ENCODE data around the gene GBF1.
A peak's percentile ranks its signal among the peaks of the same experiment; 100 is the strongest.

Gene GBF1

DNA sequence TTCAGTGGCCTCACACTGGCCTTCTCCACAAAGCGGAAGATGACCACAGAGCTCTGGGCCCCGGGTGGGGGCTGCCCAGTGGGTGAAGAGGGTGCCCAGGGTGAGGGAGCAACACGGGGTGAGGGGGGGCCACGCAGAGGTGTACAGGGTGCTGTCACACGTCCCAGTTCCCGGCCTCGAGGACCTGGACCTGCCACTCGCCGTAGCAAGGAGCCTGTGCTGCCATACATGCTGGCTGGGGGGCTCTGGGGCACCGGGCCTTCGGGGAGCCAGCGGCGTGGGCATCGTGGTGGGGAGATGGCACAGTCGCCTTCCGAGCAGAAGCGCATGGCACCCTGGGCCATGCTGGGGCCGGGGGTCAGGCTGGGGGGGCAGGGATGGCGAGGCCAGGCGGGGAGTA is 171.4 kb downstream of the GBF1 start:
- DNase-seq (ENCODE audit: low read depth, low spot score): no peak
- no peak overlapping the region for H3K27ac ChIP-seq

- H3K27ac ChIP-seq: no peak within 1 kb of the TSS
- no peak for DNase-seq (ENCODE audit: low read depth, low spot score)
Observed at GRCh38 chr10:102418622-102419268, 173.4 kb downstream of the GBF1 start, which contains the start of gene PSD. TSS of gene PSD (minus strand) at chr10:102418785. CDS start at chr10:102417038, 1,747 bp downstream.

- no peak for DNase-seq (ENCODE audit: low read depth, low spot score)
- peak overlapping the region; percentile 87 for H3K27ac ChIP-seq
Observed at GRCh38 chr10:102419269-102420180, 174.2 kb downstream of the GBF1 start.

- DNase-seq (ENCODE audit: low read depth, low spot score): no peak
- H3K27ac ChIP-seq: peak overlapping the region; percentile 87
Observed at GRCh38 chr10:102420181-102420713, 174.9 kb downstream of the GBF1 start.

GRCh38 chr10:102420714-102421506 is 175.6 kb downstream of the GBF1 start, which contains the start of gene FBXL15:
TSS of gene FBXL15 (plus strand) at chr10:102420836. CDS start at chr10:102421130, 294 bp downstream.
- DNase-seq (ENCODE audit: low read depth, low spot score): peak; percentile 73
- peak within 1 kb of the TSS; percentile 87 for H3K27ac ChIP-seq

DNA sequence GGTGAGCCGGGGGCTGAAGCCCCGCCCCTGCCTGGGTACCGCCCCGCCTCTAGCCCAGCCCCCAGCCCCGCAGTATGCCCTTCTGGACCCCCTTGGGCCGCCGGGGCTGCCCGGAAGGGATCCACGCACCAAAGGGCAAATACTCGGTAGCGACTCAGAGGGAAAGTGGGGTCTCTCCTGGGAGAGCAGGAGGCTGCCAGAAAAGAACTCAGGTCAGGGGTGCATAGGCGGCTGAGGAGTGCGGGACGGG is 176.1 kb downstream of the GBF1 start:
- DNase-seq (ENCODE audit: low read depth, low spot score): no peak
- H3K27ac ChIP-seq: peak overlapping the region; percentile 87

DNA sequence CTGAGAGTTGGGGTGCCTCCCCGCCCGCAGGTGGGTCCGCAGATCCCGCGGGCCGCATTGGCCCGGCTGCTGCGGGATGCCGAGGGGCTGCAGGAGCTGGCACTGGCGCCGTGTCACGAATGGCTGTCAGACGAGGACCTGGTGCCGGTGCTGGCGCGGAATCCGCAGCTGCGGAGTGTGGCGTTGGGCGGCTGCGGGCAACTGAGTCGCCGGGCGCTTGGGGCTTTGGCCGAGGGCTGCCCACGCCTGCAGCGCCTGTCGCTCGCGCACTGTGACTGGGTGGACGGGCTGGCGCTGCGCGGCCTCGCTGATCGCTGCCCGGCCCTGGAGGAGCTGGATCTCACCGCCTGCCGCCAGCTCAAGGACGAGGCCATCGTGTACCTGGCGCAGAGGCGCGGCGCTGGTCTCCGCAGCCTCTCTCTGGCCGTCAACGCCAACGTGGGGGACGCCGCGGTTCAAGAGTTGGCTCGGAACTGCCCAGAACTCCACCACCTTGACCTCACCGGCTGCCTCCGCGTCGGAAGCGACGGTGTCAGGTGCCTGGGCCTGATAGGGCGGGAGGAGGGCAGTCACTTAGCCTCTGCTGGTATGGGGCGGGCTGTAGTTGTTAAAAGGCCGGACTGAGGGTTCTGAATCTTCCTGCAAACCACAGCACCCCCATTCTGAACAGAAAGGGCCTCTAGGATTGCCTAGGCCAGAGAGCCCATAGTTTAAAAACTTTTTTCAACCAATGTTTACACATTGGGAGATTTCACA is 176.6 kb downstream of the GBF1 start:
- peak overlapping the region; percentile 87 for H3K27ac ChIP-seq
- no peak for DNase-seq (ENCODE audit: low read depth, low spot score)

GRCh38 chr10:102422545-102423129 is 177.3 kb downstream of the GBF1 start:
- DNase-seq (ENCODE audit: low read depth, low spot score): peak; percentile 20
- peak overlapping the region; percentile 87 for H3K27ac ChIP-seq

DNA sequence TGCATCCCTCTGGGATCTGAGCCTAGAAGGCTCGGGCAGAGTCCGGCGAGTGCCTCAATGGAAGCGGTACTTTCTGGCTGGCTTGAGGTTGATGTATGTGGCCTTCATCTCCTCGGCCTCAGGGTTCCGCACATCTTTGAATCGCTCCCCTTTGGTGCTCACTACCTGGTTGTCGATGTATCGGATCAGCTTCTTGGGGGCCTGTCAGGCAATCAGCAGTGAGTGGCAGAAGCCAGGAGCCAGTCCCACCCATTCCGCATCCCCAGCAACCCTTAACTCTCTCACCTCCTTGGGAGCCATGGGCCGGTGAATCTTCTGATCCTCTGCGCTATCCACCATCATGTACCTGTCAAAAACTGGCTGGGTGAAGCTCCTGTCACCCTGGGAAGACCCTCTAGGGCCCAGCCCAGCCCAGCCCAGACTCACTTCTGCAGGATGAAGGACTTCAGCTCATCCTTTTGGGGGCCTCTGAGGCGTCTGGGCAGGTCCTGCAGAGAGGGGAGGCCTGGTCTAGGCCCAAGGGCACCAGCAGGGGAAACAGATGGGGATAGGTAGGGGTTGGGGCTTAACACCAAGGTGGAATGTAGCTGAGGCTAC is 178.1 kb downstream of the GBF1 start:
- no peak for DNase-seq (ENCODE audit: low read depth, low spot score)
- H3K27ac ChIP-seq: no peak overlapping the region

DNA sequence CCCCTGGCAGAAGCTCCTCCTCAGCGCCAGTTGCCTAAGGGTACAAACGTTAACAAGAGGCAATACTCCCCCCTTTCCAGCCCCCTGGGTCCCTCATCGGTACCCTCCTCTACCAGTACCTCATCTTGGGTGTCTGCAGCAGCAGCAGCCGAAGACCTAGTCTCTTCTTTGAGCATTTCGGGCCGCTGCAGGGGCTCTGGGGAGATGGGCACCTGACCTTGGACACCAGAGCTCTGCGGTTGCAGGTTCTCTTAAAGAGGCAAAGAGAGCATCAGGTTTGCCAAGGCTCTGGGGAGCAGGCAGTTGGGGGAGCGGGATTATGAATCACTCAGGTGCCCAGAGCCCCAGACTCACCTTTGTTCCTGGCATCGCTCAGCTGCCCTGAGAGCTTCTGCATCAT is 178.8 kb downstream of the GBF1 start:
- no peak overlapping the region for H3K27ac ChIP-seq

DNA sequence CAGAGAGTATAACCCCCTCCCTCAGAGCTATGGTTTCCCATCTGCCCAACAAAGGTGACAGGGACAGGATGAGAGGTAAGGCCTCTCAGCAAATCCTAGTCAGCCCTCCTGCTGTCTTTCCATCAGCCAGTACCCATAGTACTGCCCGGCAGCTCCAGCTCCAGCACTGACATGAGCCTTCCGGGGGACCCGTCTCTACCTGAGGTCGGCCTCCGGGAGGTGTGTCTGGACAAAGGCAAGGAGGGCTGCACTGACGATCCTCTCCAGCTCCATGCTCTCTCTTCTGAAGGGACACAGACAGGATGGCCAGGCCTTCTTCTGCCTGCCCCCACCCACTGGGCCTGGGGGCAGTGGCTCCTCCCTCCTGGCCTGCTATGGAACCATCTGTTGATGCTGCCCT is 179.6 kb downstream of the GBF1 start:
- H3K27ac ChIP-seq: no peak overlapping the region
- DNase-seq (ENCODE audit: low read depth, low spot score): no peak

More for the DNA sequence above, 178.8 kb downstream of the GBF1 start:
- DNase-seq (ENCODE audit: low read depth, low spot score): no peak

DNA sequence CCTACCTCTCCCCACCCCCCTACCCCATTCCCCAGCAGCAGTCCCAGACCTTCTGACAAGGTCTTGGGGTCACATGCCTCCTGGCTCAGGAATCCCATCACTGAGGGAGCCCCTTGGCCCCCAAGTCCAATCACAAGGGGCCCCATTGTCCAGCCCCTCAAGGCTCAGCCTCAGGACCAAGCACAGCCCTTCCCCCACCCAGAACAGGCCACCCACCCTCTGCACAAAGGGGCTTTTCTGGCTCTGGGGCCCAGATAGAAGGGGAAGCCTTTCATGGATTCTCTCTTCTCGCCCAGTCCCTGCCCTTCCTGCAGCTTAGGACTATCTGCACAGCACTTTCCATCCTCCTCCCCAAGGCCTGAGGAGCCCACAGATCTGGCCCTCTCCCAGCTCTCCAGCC is 180.1 kb downstream of the GBF1 start:
- DNase-seq (ENCODE audit: low read depth, low spot score): no peak
- H3K27ac ChIP-seq: no peak overlapping the region

- DNase-seq (ENCODE audit: low read depth, low spot score): no peak
- H3K27ac ChIP-seq: no peak overlapping the region
Observed at GRCh38 chr10:102426803-102427287, 181.5 kb downstream of the GBF1 start.

GRCh38 chr10:102429468-102429867 is 184.1 kb downstream of the GBF1 start:
- no peak overlapping the region for H3K27ac ChIP-seq
- no peak for DNase-seq (ENCODE audit: low read depth, low spot score)

DNA sequence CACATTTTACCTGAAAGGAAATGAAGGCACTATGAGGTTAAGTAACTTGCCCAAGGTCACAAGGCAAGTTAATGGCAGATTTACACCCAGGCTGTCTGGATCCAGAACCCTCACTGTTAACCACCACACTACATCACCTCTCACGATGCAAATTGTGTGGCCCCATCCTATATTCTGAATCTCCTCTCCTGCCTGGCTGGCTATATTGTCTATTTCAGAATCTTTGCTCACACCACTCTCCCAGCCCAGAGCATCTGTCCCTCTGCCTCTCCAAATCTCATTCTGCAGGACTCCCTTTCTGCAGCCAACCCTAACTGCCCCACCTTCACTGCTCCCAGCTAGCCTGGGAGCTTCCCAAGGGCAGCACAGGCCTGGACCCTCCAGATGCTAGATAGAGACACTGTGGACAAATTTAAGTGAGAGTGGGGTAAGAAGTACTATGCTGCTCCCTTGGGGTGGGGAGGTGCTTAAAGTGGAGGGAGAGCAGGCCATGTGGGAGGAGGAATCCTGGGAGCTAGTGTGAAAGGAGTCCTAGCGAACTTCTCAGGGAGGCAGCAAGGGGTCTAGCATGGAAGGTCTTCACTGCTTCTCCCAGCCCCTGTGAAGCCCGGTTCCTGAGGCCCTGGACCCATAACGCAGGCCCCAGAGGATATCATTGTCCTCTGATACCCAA is 186.3 kb downstream of the GBF1 start:
- DNase-seq (ENCODE audit: low read depth, low spot score): no peak

More for the DNA sequence above, 186.3 kb downstream of the GBF1 start:
- H3K27ac ChIP-seq: peak overlapping the region; percentile 48
